ENCODE results near the gene SLC35E4.
"Not testable (repeated sequence)": the region's sequence is repeated elsewhere in the genome, so short reads cannot be mapped to it uniquely, and the experiment has no call there.

The SLC35E4 gene

DNA sequence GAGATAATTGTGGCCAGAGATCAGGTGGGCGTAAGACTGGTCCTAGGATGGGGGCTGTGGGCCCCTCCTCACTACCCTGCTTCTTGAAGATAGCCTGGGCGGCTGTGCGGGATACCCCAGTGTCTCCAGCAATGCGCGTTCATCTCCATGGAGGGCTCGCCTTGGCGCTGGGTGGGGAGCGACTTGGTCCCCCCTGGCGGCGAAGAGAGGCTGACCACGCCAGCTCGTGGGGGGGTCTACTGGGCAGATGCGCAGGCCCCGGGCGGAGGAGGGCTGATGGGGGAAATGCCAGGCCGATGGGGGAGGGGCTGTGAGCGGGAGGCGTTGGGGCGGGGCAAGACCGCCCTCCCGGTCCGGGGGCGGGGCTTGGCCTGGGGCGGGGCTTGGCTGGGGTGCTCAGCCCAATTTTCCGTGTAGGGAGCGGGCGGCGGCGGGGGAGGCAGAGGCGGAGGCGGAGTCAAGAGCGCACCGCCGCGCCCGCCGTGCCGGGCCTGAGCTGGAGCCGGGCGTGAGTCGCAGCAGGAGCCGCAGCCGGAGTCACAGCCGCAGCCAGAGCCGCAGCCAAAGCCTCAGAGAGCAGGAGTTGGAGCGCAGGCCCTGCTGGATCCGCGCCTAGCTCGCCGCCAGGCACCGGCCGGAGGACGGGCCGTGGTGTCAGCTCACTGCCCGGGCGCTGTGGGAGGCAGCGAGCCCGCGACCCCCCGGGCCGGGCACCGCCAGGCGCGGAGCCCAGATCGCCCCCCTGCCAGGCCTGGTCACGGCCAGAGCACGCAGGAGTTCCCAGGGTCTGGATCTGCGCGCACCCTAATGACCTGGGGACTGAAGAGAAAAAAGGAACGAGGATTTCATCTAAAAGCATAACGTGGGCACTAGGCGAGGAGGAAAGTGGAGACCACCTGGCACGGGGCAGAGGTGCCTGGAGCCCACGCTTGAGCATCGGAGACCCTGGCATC lies at the start of gene SLC35E4:
Gene SLC35E4 (plus strand): TSS at position 509 of the 953 bp plus-strand sequence. CDS start 670 bp downstream, outside the sequence.
- DNase-seq (ENCODE audit: low read depth): peak; percentile 41

GRCh38 chr22:30586414-30586813 lies 49.2 kb upstream of the SLC35E4 start:
- DNase-seq (ENCODE audit: low read depth): no peak

DNA sequence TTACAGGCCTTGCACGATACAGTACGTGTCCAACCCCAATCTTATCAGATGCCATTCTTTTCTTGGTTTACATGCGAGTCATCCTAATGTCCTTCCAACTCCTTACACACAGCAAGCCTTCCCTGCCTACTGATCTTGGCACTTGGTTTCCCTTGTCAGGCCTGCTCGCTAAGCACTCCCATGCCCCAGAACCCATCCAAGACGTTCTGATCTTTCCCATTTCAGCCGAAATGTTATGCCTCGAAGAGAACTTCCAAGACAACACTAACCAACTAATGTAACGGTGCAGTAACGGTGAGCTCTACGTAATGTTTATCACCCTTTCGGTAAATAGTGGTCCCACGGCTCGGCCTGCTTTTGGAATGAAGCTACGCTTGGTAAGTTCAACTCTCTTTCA lies 44.4 kb upstream of the SLC35E4 start:
- DNase-seq (ENCODE audit: low read depth): no peak

- DNase-seq (ENCODE audit: low read depth): peak; percentile 96
Observed at GRCh38 chr22:30591588-30592359, 43.8 kb upstream of the SLC35E4 start, which contains the start of gene PES1. Gene PES1, minus strand, starts transcription at chr22:30591910. Its CDS starts 77 bp downstream, at chr22:30591833.

DNA sequence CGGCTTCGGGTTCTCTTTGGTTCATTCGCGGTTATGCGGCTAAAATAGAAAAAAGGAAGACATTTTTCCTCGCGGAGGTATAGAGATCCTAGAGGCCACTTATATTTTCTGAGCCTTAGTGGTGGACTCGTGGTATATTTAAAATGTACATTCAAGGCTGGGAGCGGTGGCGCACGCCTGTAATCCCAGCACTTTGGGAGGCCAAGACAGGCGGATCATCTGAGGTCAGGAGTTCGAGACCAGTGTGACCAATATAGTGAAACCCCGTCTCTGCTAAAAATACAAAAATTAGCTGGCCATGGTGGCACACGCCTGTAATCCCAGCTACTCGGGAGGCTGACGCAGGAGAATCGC lies 43.2 kb upstream of the SLC35E4 start:
- DNase-seq (ENCODE audit: low read depth): not testable (repeated sequence)

DNA sequence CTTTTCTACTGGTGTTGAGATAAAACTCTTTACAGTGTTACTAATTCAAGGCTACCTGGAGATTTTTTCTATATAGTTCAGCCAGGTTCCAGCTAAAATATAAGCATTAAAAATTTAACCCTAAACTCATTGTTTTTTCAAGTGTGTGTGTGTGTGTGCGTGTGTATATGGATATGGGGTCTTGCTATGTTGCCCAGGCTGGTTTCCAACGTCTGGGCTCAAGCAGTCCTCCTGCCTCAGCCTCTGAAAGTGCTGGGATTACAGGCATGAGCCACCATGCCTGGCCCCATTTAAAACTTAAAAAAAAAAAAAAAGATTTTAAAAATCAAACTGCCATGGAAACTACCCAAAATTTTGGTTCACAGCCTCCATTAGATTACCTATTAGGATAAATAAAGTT lies 39.4 kb upstream of the SLC35E4 start:
- no peak for DNase-seq (ENCODE audit: low read depth)

GRCh38 chr22:30596886-30597285 lies 38.7 kb upstream of the SLC35E4 start:
- no peak for DNase-seq (ENCODE audit: low read depth)

DNA sequence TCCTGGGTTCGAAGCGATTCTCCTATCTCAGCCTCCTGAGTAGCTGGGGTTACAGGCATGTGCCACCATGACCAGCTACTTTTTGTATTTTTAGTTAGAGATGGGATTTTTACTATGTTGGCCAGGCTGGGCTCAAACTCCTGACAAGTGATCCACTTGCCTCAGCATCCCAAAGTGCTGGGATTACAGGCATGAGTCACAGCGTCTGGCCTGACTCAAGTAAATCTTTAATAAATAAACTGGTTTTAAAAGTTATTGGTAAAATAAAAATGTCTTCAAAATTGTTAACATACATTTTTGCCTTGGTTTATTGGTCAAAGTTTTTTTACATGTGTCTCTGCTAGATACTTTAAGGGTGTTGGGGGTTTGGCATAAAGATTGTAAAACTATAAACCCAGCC lies 36.6 kb upstream of the SLC35E4 start:
- DNase-seq (ENCODE audit: low read depth): no peak

GRCh38 chr22:30600921-30601320 lies 34.7 kb upstream of the SLC35E4 start:
- no peak for DNase-seq (ENCODE audit: low read depth)

DNA sequence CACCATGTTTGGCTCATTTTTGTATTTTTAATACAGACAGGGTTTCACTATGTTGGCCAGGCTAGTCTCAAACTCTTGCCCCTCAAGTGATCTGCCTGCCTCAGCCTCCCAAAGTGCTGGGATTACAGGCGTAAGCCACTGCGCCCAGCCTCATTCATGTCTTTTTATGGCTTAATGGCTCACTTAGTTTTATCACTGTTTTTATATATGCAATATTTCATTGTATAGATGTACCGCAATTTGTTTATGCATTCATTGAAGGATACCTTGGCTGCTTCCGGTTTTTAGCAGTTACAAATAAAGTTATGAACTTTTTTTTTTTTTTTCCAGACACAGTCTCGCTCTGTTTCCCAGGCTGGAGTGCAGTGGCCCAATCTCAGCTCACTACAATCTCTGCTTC lies 34.1 kb upstream of the SLC35E4 start:
- no peak for DNase-seq (ENCODE audit: low read depth)

DNA sequence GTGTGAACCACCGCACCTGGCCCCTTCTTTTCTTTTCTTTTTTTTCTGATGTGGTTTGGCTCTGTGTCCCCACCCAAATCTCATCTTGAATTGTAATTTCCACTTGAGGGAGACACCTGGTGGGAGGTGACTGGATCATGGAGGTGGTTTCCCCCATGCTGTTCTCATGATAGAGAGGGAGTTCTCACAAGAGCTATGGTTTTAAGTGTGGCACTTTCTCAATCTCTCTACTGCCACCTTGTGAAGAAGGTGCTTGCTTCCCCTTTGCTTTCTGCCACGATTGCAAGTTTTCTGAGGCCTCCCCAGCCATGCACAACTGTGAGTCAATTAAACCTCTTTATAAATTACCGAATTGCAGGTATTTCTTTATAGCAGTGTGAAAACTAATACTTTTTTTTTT lies 33.5 kb upstream of the SLC35E4 start:
- no peak for DNase-seq (ENCODE audit: low read depth)

GRCh38 chr22:30603801-30604200 lies 31.8 kb upstream of the SLC35E4 start:
- DNase-seq (ENCODE audit: low read depth): no peak

DNA sequence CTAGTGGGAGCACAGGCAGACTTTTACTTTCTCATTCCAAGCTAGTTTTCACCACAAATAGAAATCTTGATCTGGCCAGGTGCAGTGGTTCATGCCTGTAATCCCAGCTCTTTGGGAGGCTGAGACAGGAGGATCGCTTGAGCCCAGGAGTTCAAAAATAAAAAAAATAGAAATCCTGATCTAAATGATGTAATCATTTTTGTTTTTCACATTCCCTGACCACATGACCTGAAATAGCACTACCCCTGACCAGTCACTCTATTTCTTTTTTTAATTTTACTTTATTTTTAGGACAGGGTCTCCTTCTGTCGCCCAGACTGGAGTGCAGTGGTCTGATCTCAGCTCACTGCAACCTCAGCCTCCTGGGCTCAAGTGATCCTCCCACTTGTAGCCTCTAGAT lies 30.9 kb upstream of the SLC35E4 start:
- no peak for DNase-seq (ENCODE audit: low read depth)

DNA sequence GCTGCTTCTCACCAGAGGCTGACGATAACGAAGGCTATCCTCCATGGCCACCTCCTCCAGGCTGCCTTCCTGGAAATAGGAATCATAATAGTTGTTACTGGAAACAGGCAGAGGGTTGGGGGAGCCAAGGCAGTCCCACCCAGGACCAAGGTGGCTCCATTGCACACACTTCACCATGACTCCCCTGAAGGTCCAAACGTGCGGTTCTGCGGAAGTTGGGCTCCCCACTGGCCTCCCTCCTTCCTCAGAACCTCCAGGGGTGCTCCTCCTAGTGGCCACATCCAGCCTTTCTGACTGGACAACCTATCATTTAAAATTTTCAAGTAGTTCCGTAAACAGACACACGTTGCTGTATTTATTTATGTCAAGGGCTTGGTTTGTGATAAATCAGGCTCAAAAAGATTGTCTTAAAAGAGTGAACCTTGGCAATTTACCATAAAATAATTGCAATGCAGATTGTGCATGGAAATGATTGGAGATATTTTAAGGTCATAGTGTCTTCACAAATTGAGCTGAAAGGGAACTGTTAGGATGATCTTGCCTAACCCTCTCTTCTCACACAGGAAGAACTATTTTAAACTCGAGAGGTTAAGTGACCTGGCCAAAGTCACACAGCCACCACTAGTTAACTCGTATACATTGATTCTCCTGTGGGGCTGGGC lies 30.0 kb upstream of the SLC35E4 start:
- no peak for DNase-seq (ENCODE audit: low read depth)

DNA sequence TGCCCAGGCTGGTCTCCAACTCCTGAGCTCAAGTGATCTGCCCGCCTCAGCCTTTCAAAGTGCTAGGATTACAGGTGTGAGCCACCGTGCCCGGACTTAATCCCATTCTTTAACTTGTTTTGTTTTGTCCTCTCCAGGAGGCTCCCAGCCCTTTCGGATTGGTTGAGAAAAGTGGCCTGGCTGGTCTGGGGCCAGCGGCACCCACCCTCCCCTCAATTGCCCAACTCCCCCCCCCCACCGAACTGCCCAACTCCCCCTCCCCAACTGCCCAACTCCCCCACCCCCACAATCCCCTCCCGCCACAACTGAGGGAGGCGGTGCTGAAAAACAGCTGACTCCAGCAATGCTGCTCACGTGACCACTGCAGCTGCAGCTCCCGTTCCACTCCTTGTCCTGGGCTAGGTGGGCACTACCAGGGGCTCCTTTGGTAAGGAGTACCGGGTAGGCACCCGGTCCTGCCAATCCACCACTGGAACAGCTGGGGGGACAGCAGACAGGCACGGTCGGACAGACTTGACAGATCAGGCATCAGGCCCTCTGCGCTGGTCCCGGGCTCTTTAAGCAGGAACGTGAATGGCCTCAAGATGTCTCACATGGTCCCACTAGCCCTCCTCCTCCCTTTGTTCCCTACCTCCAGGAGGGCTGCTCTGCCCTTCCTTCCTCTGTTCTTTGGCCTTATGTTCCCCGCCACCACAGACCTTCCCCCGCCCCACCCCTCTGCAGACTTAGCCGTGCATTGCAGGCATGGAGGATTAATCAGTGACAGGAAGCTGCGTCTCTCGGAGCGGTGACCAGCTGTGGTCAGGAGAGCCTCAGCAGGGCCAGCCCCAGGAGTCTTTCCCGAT lies 28.9 kb upstream of the SLC35E4 start, which contains the start of gene TCN2:
Gene TCN2 (plus strand): TSS at position 720 of the 845 bp plus-strand sequence. CDS start 158 bp downstream, outside the sequence.
- no peak for DNase-seq (ENCODE audit: low read depth)

- no peak for DNase-seq (ENCODE audit: low read depth)
Observed at GRCh38 chr22:30607300-30607930, 28.2 kb upstream of the SLC35E4 start.

GRCh38 chr22:30607939-30608338 lies 27.6 kb upstream of the SLC35E4 start:
- DNase-seq (ENCODE audit: low read depth): no peak

GRCh38 chr22:30609260-30610185 lies 26.1 kb upstream of the SLC35E4 start:
- DNase-seq (ENCODE audit: low read depth): no peak

DNA sequence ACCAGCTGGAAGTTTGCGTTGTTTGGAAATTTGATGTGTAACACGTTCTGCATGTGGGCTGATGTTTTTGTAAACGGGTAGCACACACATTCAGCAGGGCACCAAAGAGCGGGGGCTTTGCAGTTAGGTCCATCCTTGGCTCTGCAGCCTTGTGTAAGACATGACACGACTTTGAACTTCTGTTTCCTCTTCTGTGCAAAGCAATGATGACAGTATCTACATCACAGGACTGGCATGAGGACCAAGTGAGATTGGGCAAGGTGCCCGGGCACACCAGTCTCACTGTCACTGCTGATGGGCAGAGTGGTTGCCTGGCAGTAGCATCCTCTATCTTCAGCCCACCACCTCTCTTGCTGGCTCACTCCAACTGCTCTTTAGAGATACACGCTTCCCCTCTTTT lies 25.3 kb upstream of the SLC35E4 start:
- no peak for DNase-seq (ENCODE audit: low read depth)

- DNase-seq (ENCODE audit: low read depth): no peak
Observed at GRCh38 chr22:30611197-30611596, 24.4 kb upstream of the SLC35E4 start.
